ENCODE data around the gene WDR20.

The WDR20 gene

DNA sequence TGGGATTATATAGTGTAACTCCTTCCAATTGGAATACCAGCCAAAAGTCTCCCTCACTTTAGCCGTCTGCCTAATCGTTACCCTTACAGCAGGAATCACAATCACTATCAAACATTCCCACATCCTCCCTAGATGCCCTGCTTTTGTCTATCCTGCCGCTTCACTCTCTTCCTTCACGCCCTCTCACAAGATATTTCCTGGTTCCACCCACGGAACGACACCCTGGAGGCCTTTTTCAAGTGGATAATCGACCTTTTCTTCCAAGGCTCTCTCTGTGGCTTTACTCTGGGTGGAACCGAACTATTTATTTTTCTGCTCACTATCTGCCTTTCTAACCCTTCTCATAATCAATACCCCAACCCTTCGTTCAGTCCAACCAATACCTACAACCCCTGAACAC is 106.4 kb downstream of the WDR20 start:
- no peak for DNase-seq

DNA sequence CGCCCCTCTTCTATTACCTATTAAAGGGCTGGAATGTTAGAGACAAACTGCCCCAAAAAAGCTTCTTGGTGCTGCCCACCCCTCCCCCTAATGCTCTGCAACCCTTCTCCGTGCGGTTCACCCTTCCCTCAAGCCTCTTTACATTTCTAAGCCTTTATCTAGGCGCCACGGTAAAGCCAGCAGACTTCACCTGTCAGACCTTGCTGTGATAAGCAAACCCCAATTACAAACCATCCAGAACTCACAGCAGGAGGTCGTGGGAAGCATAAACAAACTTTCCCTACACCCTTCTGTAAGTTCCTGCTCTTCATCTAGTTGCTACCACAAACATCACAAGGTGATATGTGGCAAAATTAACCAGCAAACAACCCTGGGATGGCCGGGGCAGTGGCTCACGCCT is 108.4 kb downstream of the WDR20 start:
- DNase-seq, result no peak

DNA sequence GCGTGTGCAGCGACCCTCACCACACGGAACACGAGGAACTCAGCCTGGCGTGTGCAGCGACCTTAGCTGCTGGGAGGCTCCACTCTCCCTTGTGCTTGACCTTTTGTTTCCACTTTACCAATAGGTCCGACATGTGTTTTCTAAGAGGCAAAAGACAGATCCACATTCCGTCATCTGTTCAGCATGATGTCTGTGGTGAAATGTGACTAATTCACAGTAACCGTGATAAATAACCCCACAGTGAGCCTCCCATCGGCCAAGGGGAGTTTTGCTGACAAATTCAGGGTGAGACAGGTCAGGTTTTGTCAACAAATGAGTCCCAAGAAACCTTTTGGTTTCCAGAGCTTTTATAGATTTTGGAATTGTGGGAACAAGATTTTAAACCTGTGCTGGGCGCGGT is 109.3 kb downstream of the WDR20 start:
- no peak for DNase-seq

DNA sequence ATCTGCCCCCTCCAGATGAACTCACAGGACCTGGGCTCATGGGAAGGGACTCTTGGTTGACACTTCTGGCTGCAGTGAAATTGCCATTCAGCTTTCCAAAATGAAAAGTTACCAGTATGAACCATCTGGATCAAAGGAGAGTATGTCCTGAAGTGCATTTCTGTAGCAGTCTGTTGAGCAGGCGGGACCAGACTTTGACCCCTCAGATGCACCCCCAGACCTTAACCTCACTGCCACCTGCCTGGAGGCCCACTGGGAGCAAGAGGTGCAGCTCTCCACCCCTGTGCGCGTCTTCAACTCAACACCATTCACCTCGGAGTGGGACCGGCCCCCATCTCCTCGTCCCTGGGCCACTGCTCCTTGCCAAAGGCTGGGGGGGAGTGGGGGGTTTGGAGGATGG is 110.3 kb downstream of the WDR20 start:
- DNase-seq, result no peak

DNA sequence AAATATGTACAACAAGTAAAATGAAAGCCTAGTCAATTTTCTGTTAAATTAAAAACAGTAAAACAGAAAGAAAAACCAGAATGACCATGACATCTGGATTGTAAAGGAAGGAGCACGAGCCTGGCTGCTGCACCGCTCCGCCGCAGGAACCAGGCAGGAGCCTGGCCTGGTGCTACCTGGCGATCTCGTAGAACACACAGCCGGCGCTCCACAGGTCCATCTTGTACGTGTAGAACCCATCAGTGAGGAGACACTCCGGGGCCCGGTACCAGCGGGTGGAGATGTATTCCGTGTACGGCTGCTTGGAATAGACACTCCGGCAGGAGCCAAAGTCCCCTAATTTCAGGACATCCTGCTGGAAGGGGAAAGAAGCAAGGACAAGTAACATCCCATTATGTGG is 110.9 kb downstream of the WDR20 start:
- DNase-seq, result no peak

DNA sequence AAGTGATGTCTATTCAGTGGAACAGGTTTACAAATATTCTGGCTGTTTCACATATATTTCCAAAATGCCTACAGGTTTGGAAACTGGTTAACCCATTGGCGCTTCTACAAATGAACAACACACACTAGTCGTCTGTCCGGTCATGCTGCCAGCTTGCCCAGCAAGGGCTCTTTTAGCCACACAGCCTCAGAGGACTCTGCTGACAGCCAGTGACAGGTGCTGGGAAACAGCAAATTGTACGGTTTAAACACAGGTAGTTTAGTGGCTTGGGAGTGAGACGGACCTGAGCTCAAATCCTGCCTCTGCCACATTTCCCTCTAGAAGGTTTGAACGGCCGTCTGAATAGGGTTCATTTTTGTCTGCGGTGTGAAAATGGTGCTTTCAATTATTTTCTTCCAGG is 111.5 kb downstream of the WDR20 start:
- no peak for DNase-seq

DNA sequence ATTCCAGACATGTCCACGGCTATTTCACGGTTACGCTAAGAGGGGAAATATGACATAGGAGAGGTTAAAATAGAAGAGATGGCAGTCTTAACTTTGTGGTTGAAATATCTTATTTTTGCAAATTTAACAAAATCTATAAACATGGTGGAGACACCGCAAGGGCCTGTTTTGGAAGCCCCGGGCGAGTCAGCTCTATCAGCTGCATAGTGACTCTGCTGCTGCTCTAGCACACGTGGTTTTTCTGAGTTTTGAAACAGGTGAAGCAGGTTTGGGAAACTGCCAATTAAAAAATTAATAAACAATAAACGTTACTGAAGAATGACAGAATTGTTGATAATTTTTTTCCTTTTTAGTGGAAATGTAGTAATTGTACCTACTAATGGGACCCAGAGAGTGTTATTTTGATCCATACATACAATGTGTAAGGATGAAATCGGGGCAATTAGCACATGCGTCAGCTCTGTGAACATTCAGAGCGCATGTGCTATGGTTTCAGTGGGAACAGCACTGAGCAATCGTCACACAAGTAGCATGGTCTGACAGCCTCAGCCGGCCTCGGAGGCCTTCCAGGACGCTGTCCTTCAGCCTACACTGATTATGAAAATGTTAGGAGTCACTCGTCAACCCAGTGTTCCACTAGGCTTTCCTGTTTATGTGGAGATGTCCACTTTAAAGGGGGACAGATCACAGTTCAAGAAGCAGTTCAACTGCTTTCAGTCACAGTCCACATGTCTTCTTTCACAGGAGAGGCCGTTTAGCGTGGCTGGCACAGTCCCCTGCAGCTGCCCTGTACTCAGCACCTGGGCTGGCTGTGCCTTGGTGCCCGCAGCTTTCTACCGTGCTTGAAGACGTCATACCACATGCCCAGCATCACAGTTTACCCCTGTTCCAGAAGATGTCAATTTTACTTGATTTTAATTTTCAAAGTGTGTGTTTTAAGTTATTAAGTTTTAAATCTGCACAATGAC is 113.4 kb downstream of the WDR20 start:
- DNase-seq, result no peak

DNA sequence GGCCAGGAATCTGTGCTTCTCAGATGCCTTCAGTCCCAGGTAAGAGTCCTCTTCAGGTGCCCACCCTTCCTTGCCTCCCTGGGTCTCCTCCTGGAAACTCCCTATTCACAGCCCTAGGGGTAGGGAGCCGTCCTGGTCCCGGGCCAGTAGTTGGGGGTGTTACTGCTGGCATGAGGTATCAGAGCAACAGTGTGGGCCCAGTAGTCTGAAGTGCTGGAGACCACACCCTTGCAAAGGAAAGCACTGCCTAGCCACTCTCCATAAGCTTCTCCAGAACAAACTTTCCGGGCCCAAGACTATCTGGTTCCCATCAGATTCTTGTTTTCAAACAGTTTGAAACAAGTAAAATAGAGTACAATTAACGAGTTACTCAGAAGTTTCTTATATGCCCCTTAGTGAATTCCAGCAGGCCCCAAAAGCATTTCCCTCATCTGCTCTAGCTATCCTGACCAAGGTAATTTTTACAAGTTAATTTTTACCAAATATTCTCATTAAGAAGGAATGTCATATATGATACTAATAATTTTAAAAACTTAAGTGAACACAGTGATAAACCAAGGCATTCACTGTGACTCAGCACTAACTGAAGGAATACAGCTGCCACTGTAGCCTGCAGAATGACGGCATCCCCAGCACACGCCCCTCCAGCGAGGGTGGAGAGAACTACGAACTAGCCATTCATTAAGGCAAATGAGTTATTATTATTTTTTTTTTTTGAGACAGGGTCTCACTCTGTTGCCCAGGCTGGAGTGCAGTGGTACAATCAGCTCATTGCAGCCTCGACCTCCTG is 115.9 kb downstream of the WDR20 start:
- no peak for DNase-seq

DNA sequence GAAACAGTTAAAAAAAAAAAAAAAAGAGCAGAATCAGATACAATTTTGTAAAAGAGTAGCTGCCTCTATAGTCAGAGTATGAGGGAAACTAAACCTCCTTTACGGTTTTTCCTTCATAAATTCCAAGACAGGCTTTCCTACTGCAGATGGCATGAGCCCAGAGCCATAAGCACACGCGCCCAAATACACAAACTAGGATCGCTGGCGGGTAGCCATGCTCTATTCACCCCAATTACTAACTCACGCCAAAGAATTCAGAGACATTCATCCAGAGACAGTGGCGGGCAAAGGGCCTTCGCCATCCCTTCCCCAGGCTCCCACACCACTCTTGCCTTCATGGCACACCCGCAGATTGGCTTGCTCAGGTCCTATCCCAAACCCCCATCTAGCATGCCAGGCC is 117.0 kb downstream of the WDR20 start:
- no peak for DNase-seq

DNA sequence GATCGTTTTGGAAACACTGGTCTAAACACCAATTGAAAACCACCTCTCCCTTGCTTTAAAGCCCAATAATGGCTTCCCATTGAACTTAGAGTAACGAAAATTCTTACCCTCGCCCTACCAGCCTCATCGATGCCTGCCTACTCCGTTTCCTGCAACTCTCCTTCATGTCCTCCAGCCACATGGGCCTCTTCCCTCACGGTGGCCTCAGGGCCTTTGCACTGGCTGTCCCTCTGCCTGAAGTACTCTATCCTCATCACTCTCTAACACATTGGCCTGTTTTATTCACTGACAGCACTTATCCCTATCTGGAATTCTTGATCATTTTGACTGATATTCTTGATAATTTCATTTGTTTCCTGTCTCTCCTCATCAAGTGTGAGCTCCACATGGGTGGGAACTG is 118.4 kb downstream of the WDR20 start:
- no peak for DNase-seq

All from eye (tissue), 1 donor.